GM18868 (cell line): ENCODE results near the gene IGDCC3.
"Not testable (repeated sequence)": the region's sequence is repeated elsewhere in the genome, so short reads cannot be mapped to it uniquely, and the experiment has no call there.

Experiments
- ATAC-seq: cut with Tn5 transposase; IDR thresholded peaks from one replicate; pipeline ENCODE4 v1.9.1; 2021; ENCODE audit warnings: mild to moderate bottlenecking, moderate library complexity; ENCODE audit not compliant: unreplicated experiment

The IGDCC3 gene

GRCh38 chr15:65371976-65372786, 5.6 kb downstream of the IGDCC3 start:
- ATAC-seq, result no peak

GRCh38 chr15:65370885-65371284, 6.9 kb downstream of the IGDCC3 start:
- ATAC-seq, result no peak

- ATAC-seq, result no peak
Measured at GRCh38 chr15:65369651-65370050, 8.2 kb downstream of the IGDCC3 start.

- no peak for ATAC-seq
Measured at GRCh38 chr15:65369212-65369547, 8.6 kb downstream of the IGDCC3 start.

- ATAC-seq, result no peak
Measured at GRCh38 chr15:65368302-65369211, 9.2 kb downstream of the IGDCC3 start.

- ATAC-seq, result no peak
Measured at GRCh38 chr15:65366122-65366892, 11.5 kb downstream of the IGDCC3 start.

GRCh38 chr15:65365229-65365628, 12.6 kb downstream of the IGDCC3 start:
- ATAC-seq, result no peak

GRCh38 chr15:65363766-65364165, 14.0 kb downstream of the IGDCC3 start:
- ATAC-seq, result no peak

GRCh38 chr15:65363306-65363705, 14.5 kb downstream of the IGDCC3 start:
- no peak for ATAC-seq

GRCh38 chr15:65362491-65362890, 15.3 kb downstream of the IGDCC3 start:
- ATAC-seq, result no peak

- no peak for ATAC-seq
Measured at GRCh38 chr15:65361708-65362459, 15.9 kb downstream of the IGDCC3 start.

- no peak for ATAC-seq
Measured at GRCh38 chr15:65360506-65360905, 17.3 kb downstream of the IGDCC3 start.

- no peak for ATAC-seq
Measured at GRCh38 chr15:65355988-65356353, 21.8 kb downstream of the IGDCC3 start.

- ATAC-seq, result no peak
Measured at GRCh38 chr15:65355173-65355987, 22.4 kb downstream of the IGDCC3 start.

GRCh38 chr15:65354835-65355172, 23.0 kb downstream of the IGDCC3 start:
- no peak for ATAC-seq

- not testable (repeated sequence) for ATAC-seq
Measured at GRCh38 chr15:65351972-65352371, 25.8 kb downstream of the IGDCC3 start.

- no peak for ATAC-seq
Measured at GRCh38 chr15:65349338-65349737, 28.5 kb downstream of the IGDCC3 start.

GRCh38 chr15:65347756-65348155, 30.0 kb downstream of the IGDCC3 start:
- not testable (repeated sequence) for ATAC-seq

- no peak for ATAC-seq
Measured at GRCh38 chr15:65346856-65347598, 30.8 kb downstream of the IGDCC3 start.
